Sigmoid colon (tissue), 7 donors: Measurements from ENCODE around the gene SPIN1. TPM values are rescaled to one million over a fixed set of nuclear protein-coding genes. Genes with fewer than 3 reads are reported as not detected.

Source experiments
- DNase-seq: peaks from one replicate; pipeline ENCODE4 v3.0.0-alpha.2; 2019
- H3K27ac ChIP-seq, 4 donors: fragments of 200-600 bp; sonication (generic); one replicate each; pipeline ENCODE4 v1.5.1; 2016 to 2019; ENCODE audit warnings: mild to moderate bottlenecking in 1 of 4
- H3K27me3 ChIP-seq, 3 donors: fragments of 200-600 bp; sonication (generic); one replicate each; pipeline ENCODE4 v1.5.1; 2019; ENCODE audit warnings: mild to moderate bottlenecking in 1 of 3
- H3K36me3 ChIP-seq, 4 donors: fragments of 200-600 bp; sonication (generic); one replicate each; pipeline ENCODE4 v1.5.1; 2016 to 2019
- H3K4me1 ChIP-seq, 4 donors: fragments of 200-600 bp; sonication (generic); one replicate each; pipeline ENCODE4 v1.5.1; 2017 to 2019
- H3K4me3 ChIP-seq, 4 donors: fragments of 200-600 bp; sonication (generic); one replicate each; pipeline ENCODE4 v1.5.1; 2017 to 2019; ENCODE audit warnings: mild to moderate bottlenecking in 2 of 4, moderate library complexity in 1 of 4
- H3K9me3 ChIP-seq, 4 donors: fragments of 200-600 bp in 3 of 4; sonication (generic) in 3 of 4; one replicate each; pipeline versions ENCODE4 v1.5.1 to v1.6.1; 2013 to 2019
- EP300 ChIP-seq, 4 donors: sonication (generic); formaldehyde crosslinking; IDR thresholded peaks; one replicate each; pipeline ENCODE4 v1.6.1; 2017; ENCODE audit warnings: antibody characterized with exemption in 4 of 4
- POLR2A ChIP-seq, 2 donors: fragments of 450-650 bp; IDR thresholded peaks; one replicate each; pipeline ENCODE4 v1.6.1; 2016; ENCODE audit warnings: antibody characterized with exemption in 2 of 2, mild to moderate bottlenecking in 2 of 2, moderate library complexity in 2 of 2
- POLR2AphosphoS5 ChIP-seq, 4 donors: sonication (generic); formaldehyde crosslinking; IDR thresholded peaks; one replicate each; pipeline ENCODE4 v1.6.1; 2017; ENCODE audit warnings: antibody characterized with exemption in 4 of 4
- WGBS, 2 donors: extraction: QIAGEN DNeasy Blood & Tissue Kit; methylation state at CpG; one replicate each; pipeline ENCODE4 v1.1.7; 2013; 5-methylcytosine and 5-hydroxymethylcytosine counted together
- intact Hi-C: fragments of 100-400 bp; cut with DNase I; formaldehyde crosslinking; loops from one replicate; pipeline ENCODE4 v1.15.1; 2023
- polyA plus RNA-seq, 3 donors: library from polyadenylated mRNA; stranded (reverse); fragments of 200-250 nt; gene quantifications; one replicate each; pipeline ENCODE4 v1.2.3, GENCODE V29; 2013
- total RNA-seq, 4 donors: library from RNA; depleted of rRNA; stranded (reverse); fragments of >200 nt; gene quantifications; one replicate each; pipeline ENCODE4 v1.1.0, GENCODE V29; 2016
- TF ChIP-seq, protein P1 (sequence below), 4 experiments: fragments of 450-650 bp in 3 of 4; fragments of 200-600 bp in 1 of 4; IDR thresholded peaks; one replicate each; pipeline ENCODE4 v1.5.1; 2016 to 2019; ENCODE audit warnings: antibody characterized with exemption in 4 of 4, mild to moderate bottlenecking in 3 of 4, moderate library complexity in 2 of 4
- donor health status: healthy with polysubstance abuse.
- donor health status: Bipolar disorder and iron deficiency.
- donor health status: healthy.

SPIN1 gene
- total and polyA plus RNA-seq, 7 donors: 23.3 to 102 (median 79.2) TPM

DNA sequence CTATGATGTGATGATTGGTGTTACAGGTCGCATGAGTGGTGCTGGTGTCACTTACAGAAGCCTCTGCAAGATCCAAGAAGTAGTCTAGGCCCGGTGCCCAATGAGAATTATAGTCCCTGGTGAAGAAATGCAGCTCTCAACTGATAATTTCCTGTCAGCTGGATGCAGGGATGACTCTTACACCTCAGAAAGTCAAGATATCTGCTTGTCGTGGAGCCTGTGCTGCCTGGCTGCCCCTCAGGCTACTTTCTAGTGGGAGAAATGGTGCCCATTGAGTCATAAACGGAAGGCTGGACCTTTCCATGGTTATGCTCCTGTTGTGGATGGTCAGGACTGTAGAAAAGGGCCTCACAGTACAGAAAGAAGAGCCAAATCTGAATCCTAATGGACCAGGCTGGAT, 99.9 kb downstream of the SPIN1 start:
- Histone ChIP-seq H3K9me3 (no peaks in the 10 kb centered on the region), H3K4me1 (no peaks in the 10 kb centered on the region), H3K27ac (no peak overlapping the region), H3K4me3 (no peak overlapping the region), H3K36me3 (peaks cover 0 to 9% (median 0%) of the 10 kb centered on the region in 4 donors), H3K27me3 (no peaks in the 10 kb centered on the region)
- WGBS, 2 donors: 92 to 97% methylated on average over 4 of the region's 4 CpGs
- TF ChIP-seq, protein P1, sequence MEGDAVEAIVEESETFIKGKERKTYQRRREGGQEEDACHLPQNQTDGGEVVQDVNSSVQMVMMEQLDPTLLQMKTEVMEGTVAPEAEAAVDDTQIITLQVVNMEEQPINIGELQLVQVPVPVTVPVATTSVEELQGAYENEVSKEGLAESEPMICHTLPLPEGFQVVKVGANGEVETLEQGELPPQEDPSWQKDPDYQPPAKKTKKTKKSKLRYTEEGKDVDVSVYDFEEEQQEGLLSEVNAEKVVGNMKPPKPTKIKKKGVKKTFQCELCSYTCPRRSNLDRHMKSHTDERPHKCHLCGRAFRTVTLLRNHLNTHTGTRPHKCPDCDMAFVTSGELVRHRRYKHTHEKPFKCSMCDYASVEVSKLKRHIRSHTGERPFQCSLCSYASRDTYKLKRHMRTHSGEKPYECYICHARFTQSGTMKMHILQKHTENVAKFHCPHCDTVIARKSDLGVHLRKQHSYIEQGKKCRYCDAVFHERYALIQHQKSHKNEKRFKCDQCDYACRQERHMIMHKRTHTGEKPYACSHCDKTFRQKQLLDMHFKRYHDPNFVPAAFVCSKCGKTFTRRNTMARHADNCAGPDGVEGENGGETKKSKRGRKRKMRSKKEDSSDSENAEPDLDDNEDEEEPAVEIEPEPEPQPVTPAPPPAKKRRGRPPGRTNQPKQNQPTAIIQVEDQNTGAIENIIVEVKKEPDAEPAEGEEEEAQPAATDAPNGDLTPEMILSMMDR (IDR thresholded peaks at IDR 0.05): no peak
- TF ChIP-seq EP300 (IDR thresholded peaks at IDR 0.05): no peak
- no peak for TF ChIP-seq POLR2A (IDR thresholded peaks at IDR 0.05)
- no peak for TF ChIP-seq POLR2AphosphoS5 (IDR thresholded peaks at IDR 0.05)
- DNase-seq: no peak
- intact Hi-C loops: no loop called here

GRCh38 chr9:88494983-88495721, 106.9 kb downstream of the SPIN1 start:
- H3K36me3 ChIP-seq: no peaks in the 10 kb centered on the region
- H3K27ac ChIP-seq: no peak overlapping the region
- H3K9me3 ChIP-seq: no peaks in the 10 kb centered on the region
- TF ChIP-seq EP300 (IDR thresholded peaks at IDR 0.05): no peak
- no peaks in the 10 kb centered on the region for H3K4me1 ChIP-seq
- WGBS, 2 donors: 95 to 96% methylated on average over 17 of the region's 17 CpGs
- no peak overlapping the region for H3K4me3 ChIP-seq
- intact Hi-C loops: no loop called here
- no peak for DNase-seq
- no peaks in the 10 kb centered on the region for H3K27me3 ChIP-seq

DNA sequence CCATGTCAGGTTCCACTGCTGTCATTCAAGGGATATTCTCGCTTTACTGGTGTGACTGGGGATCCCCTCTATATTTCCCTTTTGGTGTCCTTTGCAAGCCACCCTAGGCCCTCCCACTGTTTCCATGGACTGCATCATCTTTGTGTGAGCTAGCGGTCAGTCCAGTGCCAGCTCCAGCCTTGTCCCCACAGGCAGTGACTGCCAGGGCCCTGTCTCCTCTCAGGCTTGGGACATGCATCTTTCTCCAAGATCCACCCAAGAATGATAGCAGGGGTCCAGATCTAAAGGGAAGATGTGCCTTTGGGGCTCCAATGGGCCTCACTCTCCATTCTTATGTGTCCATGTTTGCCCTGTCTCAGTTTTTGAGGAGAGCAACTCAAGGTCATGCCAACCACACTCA, 109.0 kb downstream of the SPIN1 start:
- no peak overlapping the region for H3K27ac ChIP-seq
- H3K36me3 ChIP-seq: no peaks in the 10 kb centered on the region
- H3K9me3 ChIP-seq: no peaks in the 10 kb centered on the region
- H3K27me3 ChIP-seq: no peaks in the 10 kb centered on the region
- TF ChIP-seq, protein P1 (IDR thresholded peaks at IDR 0.05): no peak
- TF ChIP-seq POLR2AphosphoS5 (IDR thresholded peaks at IDR 0.05): no peak
- TF ChIP-seq POLR2A (IDR thresholded peaks at IDR 0.05): no peak
- no peak for TF ChIP-seq EP300 (IDR thresholded peaks at IDR 0.05)
- no peak for DNase-seq
- intact Hi-C loops: no loop called here
- H3K4me3 ChIP-seq: no peak overlapping the region
- H3K4me1 ChIP-seq: no peaks in the 10 kb centered on the region
- 92 to 95% methylated on average over 2 of the region's 2 CpGs for WGBS, 2 donors

DNA sequence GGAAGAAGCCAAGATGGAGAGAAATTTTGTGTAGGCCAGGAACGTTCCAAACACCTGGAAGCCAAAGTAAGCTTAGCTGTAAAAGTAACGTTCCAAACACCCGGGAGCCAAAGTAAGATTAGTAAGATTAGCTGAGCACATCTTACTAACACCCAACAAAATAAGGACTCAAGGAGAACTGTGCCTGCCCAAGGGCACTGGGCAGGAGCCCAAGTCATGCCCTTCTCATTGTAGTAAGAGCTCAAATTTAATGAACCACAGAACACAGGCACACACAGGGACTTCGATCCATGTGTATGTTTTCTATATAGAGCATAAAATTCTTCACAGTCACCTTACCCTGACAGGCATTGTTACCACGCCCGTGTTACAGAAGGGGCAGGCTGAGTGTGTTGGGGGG, 110.6 kb downstream of the SPIN1 start:
- Histone ChIP-seq H3K4me1 (no peaks in the 10 kb centered on the region), H3K9me3 (no peaks in the 10 kb centered on the region), H3K27ac (no peak overlapping the region), H3K4me3 (no peak overlapping the region), H3K27me3 (no peaks in the 10 kb centered on the region), H3K36me3 (no peaks in the 10 kb centered on the region)
- intact Hi-C loops: no loop called here
- TF ChIP-seq POLR2AphosphoS5 (IDR thresholded peaks at IDR 0.05) (no peak), EP300 (IDR thresholded peaks at IDR 0.05) (no peak), POLR2A (IDR thresholded peaks at IDR 0.05) (no peak)
- TF ChIP-seq, protein P1 (IDR thresholded peaks at IDR 0.05): no peak
- DNase-seq: no peak
- 83 to 89% methylated on average over 6 of the region's 6 CpGs for WGBS, 2 donors

DNA sequence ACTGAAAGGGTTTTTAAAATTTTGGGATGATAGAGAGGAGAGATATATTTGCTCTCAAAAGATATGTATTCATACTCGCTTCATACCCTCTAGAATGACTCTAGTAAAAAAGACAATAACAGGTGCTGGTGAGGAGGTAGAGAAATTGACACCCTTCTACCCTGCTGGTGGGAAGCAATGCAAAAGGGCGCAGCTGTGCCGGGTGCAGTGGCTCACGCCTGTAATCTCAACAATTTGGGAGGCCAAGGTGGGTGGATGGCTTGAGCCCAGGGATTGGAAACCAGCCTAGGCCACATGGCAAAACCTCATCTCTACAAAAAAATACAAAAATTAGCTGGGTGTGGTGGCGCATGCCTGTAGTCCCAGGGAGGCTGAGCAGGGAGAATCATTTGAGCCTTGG, 112.8 kb downstream of the SPIN1 start:
- no peak for DNase-seq
- TF ChIP-seq POLR2A (IDR thresholded peaks at IDR 0.05) (no peak), POLR2AphosphoS5 (IDR thresholded peaks at IDR 0.05) (no peak), EP300 (IDR thresholded peaks at IDR 0.05) (no peak)
- TF ChIP-seq, protein P1 (IDR thresholded peaks at IDR 0.05): no peak
- no peaks in the 10 kb centered on the region for H3K27me3 ChIP-seq
- intact Hi-C loops: no loop called here
- no peaks in the 10 kb centered on the region for H3K36me3 ChIP-seq
- H3K4me1 ChIP-seq: no peaks in the 10 kb centered on the region
- H3K4me3 ChIP-seq: no peak overlapping the region
- WGBS, 2 donors: 92 to 93% methylated on average over 5 of the region's 5 CpGs
- no peaks in the 10 kb centered on the region for H3K9me3 ChIP-seq
- H3K27ac ChIP-seq: no peak overlapping the region
